ENCODE data around the gene SLC9A7. TPM values are rescaled to one million over a fixed set of nuclear protein-coding genes. Genes with fewer than 3 reads are reported as not detected.

The SLC9A7 gene
- total RNA-seq (2014; rRNA removed; shearing (Covaris generic)) = 22.7 and 23.6 TPM in 2 replicates

DNA sequence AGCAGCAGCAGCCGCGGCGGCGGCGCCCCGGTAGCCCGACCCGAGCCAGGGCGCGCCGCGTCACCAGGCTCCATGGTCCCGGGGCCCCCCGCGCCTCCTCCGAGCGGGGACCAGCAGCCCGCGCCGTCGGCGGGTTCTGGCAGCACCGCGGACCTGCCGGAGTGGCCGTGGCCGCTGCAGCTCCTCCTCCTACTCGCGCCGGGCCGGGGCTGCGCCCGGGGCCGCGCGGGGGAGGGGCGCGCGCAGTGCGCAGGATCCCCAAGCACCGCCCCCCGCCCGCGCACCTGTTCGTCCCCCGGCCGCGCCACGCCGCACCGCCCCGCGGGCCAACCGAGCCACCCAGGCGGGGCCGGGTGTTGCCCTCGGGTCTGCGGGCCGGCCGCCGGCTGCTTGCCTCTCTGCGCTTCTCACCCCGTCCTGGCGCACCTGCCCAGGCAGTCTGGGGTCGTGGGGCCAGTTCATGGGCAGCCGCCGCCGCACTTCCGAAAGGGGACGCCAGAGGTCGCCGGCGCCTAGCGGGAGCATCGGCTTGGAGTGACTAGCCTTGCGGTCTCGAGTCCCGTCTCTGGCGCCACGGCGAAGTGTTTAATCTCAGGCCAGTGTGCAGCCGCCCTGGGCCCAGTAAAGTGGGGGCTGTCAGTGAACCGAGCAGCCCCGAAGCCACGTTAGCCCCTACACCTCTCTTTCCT lies at the start of gene SLC9A7:
Gene SLC9A7, minus strand, starts transcription at position 163 of the 689 bp plus-strand sequence. Its CDS starts 89 bp downstream, at position 74.

DNA sequence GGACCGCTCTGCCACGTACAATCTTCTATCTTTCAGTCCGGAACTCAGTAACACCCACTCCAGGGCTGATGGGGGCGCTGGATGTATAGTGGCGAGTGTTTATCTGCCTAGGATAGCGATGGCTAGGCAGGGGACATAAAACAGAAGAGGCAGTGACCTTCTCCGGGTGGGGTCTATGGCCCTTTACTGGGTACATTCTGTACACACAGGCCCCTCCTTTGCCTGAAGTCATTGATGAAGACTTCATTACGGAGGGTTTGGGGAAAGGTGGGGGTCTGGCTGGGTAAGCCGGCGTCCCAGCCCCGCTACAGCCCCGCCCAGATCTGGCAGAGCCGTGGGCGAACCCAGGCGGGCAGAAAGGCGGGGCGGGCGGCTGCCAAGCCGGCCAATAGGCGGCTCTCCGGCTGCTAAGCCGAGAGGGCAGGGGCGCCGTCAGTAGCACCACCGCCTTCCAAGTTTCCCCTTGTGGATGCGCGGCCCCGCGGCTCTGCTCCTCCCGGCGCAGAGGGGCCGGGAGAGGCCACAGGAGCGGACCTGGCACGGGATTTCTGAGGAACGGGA lies 185.5 kb downstream of the SLC9A7 start, which contains the start of gene CHST7:
Gene CHST7, plus strand, starts transcription at position 435 of the 561 bp plus-strand sequence. CDS start 167 bp downstream, outside the sequence.

Small RNA genes lying within 50 kb of the gene (small RNA-seq; reads per million reads assigned to genes)
- not detected for gene RF00017

Other genes with a start within 250 kb of the SLC9A7 start
- gene ZNF674, start 213.7 kb downstream of the SLC9A7 start, total RNA-seq (2014; rRNA removed; shearing (Covaris generic)) = 4.2 and 4.9 TPM in 2 replicates
- 7.1 and 7.2 TPM in 2 replicates for gene CHST7, start 185.4 kb downstream of the SLC9A7 start, total RNA-seq (2014; rRNA removed; shearing (Covaris generic))
- gene RP2, start 77.9 kb upstream of the SLC9A7 start, total RNA-seq (2014; rRNA removed; shearing (Covaris generic)) = 4.0 and 5.1 TPM in 2 replicates
- 3.7 and 4.9 TPM in 2 replicates for gene JADE3, start 153.3 kb upstream of the SLC9A7 start, total RNA-seq (2014; rRNA removed; shearing (Covaris generic))